Tongue (tissue), 2 donors: ENCODE results near the gene SPATA7. TPM values are rescaled to one million over a fixed set of nuclear protein-coding genes. Genes with fewer than 3 reads are reported as not detected.
A peak's percentile ranks its signal among the peaks of the same experiment; 100 is the strongest.

Source experiments
- DNase-seq: peaks from one replicate; pipeline ENCODE4 v3.0.0-alpha.2; 2015
- total RNA-seq: library from RNA; depleted of rRNA; stranded (reverse); fragments of >200 nt; gene quantifications from one replicate; pipeline ENCODE4 v1.2.3, GENCODE V29; 2014

The SPATA7 gene
- total RNA-seq, 1 donor from 2014 or later = 20.7 TPM

DNA sequence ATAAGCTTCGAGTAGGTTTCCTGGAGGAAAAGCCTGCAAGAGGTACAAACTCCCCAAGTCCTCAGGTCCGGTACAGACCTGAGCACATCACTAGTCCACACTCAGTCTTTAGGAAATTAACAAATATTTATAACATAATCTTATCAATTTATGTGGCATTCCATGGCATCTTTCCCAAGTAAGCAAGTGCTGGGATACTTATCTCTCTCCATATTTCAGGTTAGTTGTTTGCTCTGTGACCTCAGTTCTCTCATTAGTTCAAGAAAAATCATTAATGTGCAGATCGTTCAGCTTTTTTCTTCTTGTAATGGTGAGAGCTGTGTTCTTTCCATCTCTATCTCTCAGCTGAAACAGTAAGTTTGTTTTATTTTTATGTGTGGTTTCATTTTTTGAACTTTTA is 34.7 kb downstream of the SPATA7 start:
- DNase-seq = no peak

DNA sequence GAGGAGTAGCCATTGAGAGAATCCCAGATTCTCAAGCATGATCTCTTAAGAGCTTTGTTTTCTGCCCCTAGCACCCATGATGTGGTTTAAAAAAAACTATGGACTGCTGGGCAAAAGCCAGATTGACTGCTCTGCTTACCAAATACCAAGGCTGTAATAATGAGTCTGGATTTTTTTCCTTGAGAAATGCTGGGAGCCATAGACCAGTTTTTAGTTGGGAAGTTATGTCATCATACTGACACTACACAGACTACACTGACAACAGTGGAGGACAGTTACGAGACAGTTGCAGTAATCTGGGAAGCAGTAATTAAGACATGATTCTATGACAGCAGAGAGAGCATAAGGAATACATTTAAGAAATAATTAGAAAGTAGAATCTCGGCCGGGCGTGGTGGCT is 35.8 kb downstream of the SPATA7 start:
- no peak for DNase-seq

DNA sequence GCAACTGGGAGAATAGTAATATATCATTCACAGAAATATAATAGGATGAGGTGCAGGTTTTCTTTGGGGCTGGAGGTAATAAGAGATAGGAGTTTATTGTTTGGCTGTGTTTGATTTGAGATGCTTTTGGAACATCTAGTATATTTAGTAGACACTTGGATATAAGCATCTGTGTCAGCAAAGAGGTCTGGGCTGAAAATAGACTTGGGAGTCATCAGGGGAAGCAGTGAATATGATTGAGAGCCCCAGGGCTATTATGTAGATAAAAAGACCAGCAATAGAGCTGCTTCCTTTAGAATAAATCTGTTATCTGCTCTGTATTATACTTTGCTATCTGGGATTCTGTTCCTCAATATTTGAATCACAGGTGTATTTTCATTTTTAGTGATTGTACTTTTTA is 36.6 kb downstream of the SPATA7 start:
- DNase-seq = peak; percentile 2

DNA sequence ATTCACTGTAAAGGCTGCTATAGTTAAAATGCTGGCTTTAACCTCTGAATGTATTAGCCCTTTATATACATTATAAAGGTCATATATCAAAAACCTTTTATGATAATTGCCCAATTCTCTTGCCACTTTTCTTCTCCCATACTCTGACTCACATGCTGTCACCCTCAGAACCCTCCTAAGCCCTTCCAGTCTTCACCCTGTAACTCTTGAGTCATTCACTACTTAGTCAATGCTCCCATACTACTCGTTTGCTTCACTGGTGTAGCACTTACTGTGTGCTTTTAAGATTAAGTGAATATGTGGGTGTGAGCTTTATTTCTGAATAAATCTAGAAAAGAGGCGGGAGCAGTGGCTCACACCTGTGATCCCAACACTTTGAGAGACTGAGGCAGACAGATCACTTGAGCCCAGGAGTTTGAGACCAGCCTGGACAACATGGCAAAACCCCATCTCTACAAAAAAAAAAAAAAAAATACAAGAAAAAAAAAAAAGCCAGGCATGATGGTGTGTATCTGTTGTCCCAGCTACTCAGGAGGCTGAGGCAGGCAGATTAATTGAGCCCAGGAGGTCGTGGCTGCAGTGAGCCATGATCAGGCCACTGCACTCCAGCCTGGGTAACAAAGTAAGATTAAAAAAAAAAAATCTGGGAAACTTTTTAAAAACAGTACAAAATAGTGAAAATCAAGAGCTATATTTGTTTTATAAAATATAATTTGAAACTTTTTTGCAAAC is 37.6 kb downstream of the SPATA7 start:
- DNase-seq = no peak

DNA sequence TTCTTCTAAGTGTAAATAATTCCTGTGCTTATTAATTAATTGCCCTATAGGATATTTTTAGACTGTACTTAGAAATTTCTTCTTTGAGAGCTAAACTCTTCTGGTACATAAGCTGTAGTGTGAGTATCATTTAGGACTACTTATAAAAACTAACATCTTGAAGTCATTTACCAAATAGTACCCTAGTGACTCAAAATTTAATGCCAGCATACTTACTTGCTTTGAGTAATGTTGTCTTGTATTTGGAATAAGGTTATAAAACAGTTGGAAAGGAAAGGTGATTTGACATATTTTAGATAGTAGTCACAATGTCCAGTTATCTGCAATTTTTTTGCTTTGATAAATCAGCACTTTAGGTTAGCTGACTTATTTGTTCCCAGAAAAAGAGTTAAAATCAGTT is 39.1 kb downstream of the SPATA7 start:
- DNase-seq = no peak

DNA sequence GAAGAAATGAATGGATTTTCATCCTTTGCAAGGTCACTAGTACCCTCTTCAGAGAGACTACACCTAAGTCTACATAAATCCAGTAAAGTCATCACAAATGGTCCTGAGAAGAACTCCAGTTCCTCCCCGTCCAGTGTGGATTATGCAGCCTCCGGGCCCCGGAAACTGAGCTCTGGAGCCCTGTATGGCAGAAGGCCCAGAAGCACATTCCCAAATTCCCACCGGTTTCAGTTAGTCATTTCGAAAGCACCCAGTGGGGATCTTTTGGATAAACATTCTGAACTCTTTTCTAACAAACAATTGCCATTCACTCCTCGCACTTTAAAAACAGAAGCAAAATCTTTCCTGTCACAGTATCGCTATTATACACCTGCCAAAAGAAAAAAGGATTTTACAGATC is 40.8 kb downstream of the SPATA7 start:
- no peak for DNase-seq

DNA sequence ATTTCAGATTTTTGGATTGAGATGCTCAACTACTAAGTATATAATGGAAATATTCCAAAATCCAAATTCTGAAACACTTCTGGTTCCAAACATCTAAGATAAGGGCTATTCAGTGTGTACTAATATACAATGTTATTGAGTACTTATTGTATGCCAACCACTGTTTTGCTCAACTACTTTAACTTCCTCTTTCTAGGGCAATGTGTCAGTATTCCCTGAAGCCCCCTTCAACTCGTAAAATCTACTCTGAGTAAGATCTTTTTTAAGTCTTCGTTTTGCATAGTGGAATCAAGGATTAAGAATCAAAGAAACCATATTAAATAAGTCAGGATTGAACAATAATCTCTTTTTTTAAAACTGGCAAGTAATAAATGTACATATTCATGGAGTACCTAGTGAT is 45.5 kb downstream of the SPATA7 start:
- DNase-seq = no peak

DNA sequence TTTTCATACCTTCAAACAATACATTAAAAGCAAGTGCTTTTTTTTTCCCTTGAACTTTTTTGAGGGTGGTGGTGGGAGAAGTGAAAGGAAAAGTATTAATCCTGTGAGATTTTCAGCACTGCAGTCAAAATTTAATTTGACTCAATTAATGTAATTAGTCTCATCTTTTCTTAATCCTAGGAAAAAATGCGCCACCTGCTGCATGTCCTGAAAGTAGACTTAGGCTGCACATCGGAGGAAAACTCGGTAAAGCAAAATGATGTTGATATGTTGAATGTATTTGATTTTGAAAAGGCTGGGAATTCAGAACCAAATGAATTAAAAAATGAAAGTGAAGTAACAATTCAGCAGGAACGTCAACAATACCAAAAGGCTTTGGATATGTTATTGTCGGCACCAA is 52.2 kb downstream of the SPATA7 start:
- no peak for DNase-seq

DNA sequence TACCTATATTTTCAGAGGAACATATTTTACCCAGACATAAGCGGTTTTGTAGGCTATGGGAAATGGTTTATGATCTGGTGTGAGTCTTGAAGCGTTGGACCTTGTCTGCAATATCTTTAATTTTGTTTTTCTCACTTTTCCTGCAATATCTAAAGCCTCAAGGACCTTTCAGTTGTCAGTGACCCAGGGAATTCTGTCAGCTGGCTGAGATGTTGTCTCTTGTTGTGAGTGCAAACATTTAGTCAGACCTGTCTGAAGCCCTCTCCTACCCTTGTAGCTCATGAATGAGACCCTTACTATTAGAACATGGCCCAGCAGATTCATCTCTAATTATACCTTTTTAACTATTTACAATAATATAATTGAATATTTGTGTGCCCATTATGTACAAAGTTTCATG is 53.6 kb downstream of the SPATA7 start:
- no peak for DNase-seq

DNA sequence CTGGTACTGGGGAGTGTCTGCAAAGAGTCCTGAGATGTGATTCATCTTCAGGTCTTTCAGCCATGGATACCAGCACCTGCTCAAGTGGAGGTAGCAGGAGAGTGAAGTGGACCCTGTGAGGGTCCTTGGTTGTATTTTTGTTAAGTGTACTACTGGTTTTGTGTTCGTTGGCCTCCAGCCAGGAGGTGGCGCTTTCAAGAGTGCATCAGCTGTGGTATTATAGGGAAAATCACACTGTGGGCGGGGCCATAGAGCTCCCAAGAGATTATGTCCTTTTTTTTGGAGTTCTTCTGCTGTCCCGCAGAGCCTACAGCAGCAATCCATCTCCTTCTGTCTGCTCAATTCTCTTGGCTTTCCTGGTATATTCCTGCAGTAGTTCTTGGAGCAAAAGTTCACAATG is 66.8 kb downstream of the SPATA7 start:
- DNase-seq = no peak

DNA sequence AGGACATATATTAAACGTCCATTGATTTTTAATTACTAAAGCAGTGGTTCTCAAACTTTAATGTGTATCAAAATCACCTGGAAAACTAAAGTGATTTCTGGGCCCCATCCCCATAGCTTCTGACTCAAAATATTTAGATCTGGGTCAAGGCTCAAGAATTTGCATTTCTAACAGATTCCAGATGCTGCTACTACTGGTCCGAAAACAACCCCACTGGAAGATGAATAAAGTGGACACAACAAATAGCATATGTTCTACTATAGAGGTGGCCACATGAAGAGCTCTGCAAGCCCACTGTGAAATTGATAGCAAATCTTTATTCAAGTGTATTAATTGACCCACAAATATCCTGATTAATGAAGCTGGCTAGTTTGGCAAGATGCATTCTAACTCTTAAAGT is 69.4 kb downstream of the SPATA7 start:
- DNase-seq = no peak

DNA sequence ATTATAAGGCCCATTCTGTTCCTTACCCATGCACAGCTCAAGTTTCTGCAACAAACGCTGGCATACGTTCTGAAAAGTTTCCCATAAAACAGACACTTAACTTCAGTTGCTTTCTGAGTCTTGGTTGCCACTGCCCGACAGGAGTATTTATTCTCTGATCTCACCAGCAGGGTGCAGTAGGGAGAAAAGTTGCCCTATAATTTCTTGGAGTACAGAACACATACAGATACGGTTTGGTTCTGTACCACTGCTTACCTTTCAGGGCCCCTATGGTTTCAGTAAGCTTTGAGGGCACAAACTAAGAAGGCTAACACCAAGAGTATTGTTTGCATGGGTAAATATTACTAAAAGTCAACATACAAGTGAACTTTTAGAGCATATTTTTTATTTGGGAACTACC is 77.9 kb downstream of the SPATA7 start:
- no peak for DNase-seq

DNA sequence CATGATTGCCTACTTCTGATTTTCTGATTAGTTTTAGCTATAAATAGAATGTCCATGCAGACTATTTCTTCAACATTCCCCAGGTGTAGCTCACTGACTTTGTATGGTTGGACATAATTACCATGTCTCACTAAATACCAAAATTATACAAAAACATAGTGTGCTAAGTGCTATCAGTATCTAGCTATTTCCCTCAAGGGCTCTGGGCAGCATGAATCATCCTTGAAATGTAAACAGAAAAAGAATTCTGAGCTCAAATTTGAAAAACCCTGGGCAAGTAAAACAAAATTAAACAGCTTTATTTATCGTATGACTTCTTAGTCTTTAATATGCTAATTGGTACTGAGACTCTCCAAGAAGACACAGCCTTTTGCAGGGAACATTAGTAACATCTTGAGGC is 82.9 kb downstream of the SPATA7 start:
- no peak for DNase-seq

DNA sequence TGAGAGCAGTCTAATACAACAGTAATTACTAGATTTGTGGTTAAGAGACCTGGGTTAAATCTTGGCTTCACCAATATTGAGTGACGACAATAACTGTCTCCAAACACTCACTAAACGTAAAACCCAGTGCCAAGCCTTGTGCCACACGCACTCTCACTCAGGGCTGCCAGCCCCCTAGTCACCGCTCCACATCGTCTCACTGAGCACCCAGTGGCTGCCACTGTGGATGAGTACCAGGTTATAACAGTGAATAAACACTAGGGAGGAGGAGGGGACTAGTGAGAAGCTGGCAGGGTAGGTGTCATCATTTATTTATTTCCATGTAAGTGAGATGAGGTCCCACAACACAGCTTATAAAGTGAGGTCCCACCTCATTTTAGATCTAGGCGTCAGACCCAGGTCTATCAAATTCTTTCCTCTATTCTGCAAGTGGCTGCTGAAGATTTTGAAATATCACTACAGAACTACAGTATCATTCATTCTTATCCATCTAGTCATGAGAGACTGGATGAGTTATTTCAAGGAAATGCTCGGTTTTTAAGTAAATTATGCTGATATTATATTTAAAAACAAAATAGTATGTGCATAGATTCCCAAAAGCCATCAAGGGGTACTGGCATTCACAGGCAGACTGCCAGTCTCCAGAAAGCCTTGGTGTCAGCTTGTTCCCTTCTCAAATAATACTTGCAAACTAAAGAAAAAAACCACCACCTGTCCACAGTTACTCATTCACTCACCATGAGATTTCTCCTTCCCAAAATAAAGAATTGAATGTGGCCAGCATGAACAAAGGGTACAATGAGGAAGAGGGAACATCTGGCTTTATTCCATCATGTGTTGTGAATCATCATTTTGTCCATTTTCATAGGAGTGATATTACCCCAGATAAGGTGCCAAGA is 85.3 kb downstream of the SPATA7 start:
- DNase-seq = no peak

DNA sequence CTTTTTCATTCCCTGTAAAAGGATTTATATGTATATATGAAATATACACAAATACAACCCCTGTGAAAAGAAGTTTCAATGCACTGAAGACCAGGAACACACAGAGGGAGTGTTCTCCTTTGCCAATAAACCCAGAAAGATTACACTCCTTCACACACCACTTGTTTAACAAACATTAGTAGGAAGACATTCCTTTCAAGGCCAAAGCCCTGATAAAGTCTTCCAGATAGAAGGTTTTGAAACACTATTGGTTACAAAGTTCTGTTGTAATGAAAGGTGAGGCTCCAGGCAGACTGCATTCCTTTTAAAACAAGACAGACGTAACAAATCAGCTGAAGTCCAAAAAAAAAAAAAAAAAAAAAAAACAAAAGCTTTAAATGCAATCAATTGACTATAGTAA is 88.3 kb downstream of the SPATA7 start:
- no peak for DNase-seq

DNA sequence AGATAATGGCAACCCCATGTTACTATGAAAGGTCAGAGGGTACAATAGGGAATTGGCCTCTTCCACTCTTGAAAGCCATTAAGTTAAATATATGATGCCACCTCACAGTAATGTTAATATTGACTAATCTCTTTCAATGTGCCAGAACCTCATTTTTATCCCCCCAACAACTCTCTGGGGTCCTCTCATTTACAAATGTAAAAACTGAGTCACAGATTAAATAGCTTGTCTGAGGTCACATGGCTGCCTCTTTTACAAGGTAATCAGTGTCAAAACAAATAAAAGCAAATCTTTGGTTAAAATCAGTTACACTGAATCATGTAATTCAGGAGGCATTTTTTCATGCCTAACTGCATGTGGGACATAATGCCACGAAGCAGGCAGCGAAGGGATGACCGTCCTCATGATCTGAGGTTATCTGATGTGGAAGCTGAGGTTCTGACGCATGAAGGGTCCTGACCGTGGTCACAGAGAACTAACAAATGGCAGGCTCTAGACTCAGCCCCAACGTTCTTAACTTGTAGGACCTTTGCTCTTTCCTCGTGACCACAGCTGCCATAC is 90.8 kb downstream of the SPATA7 start:
- no peak for DNase-seq

DNA sequence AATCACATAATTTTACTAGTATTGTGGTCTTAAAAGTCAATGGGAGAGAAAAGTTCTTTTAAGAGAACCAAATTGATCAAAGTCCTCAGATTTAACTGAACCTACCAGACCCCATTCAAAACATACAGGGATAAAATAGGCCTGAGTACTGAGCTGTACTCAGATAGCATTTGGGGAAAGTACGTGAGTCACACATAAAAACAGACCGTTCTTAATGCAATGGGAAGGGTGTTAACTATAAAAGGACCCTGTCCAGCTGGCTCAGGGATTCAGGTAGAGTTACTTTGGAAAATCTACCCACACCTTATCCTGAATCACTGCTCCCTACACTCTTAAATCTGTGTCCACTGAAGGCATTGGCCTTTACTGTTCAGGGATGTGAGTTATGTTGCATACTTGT is 91.4 kb downstream of the SPATA7 start:
- DNase-seq = no peak

DNA sequence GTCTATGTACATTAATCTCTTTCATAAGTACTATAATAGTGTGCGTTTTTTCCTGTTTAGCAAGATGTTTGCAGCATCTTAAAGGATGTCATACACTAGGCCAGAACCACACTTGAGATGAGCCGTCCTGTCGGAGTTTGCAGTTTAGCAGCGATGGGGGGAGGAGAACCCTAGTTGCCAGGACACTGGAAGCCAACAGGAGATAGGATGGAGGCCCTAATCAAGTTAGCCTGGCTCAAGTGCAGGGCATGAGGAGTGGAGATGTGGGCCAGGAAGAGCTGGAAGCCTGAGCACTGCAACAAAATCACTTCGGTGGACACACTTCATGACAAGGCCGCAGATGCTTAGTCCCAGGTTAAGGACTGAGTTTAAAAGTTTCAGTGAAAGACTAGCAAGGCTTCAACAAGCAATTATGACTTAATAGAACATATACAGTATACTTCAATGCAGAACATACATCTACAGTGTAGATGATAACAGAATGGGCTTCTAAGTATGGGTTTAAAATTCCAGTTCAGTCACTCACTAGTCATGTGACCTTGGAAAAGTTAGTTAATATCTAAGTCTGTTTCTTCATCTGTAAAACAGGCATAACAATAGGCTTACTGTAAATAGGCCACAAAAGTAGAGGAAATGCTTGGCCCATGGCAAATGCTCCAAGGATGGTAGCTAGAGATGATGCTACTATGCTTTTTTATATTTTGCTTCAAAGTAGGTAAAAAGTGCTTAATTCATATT is 92.2 kb downstream of the SPATA7 start:
- DNase-seq = no peak

DNA sequence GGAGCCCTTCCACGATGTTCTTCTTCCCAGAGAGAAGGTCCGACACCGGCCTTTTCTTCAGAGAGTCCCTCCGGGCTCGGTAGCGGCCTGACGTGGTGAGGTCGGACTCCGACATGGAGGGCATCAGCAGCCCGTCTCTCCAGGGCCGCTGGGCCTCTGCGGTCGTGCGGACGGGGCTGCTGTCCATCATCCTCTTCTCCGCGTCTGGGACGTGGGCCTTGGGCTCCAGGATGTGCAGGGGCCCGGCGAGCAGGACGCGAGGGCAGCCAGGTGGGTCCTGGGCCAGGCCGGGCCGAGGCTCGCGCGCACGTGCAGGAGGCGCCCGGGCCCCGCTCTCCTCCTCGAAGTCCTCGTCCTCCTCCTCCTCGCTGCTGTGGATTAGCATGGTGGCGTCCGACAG is 93.5 kb downstream of the SPATA7 start:
- DNase-seq = no peak

DNA sequence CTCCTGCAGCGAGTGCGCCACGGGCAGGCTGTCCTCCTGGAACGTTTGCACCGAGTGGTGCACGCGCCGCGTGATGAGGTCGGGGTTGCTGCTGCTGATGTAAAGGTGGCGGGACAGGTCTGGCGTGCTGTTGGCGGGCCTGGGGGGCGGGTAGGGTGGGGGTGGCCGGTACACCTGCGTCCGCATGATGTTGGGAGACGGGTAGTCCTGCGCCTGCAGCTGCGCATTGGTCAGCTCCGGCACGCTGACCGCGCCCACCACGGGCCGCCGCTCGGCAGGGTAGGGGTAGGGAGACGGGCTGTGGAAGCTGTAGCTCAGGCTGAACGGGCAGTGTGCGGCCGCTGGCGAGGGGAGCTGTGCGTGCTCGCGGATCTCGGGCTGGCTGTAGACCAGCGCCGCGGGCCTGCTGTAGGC is 94.1 kb downstream of the SPATA7 start:
- DNase-seq = no peak

DNA sequence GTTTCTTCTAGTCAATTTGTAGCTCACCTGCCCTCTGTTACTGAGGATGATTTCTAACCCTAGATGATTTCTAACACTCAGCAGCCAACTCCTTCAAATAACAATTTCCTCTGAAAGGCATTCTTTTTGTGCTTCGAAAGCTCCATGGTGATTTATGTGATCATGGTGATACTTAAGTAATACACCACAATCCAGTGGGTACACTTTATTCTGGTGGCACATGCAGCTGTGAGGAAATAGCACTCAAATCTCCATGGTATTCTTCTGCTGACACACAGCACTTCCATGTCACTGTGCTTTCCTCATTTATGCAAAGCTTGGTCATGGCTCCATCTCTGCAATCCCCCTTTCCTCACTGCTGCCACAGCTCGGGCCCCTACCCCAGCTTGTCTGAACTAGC is 95.6 kb downstream of the SPATA7 start:
- DNase-seq = no peak

DNA sequence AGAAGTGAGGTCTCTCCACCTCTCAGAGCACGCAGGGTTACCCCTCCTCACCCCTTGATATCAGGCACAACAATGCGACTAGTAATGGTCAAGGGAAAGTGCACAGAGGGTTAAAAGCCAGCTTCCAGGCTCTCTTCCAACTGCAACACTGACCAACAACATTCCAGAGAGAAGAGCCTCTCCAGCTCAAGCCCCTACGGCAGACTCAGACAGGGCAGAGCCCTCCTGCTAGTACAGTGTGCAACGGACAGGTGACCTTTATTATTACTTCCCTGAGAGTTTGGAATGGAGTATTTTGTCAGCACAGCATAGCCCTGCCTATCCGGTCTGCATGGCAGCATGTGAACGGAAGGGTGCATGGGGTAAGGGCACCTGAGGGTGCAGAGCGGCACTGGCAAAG is 96.3 kb downstream of the SPATA7 start:
- DNase-seq = no peak

DNA sequence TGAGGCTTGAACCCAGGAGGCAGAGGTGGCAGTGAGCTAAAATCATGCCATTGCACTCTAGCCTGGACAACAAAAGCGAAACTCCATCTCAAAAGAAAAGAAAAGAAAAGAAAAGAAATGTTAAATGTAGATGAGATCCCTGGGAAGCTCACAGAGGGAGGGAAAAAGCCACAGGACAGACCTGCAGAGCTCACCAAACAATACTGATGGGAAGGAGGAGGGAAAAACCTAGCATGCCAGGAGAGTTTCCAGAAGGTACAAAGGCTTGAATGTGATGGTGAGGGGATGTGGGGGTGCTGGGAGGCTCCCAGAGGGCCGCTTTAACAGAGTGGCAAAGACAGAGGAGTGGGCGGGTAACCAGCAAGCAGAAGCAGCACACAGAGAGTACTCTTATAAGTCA is 97.1 kb downstream of the SPATA7 start:
- no peak for DNase-seq
